Measurements from ENCODE around the gene THOC7. TPM values are rescaled to one million over a fixed set of nuclear protein-coding genes. Genes with fewer than 3 reads are reported as not detected.

The THOC7 gene
- total RNA-seq, 6 donors from 2014 or later = 16.2 to 77.7 (median 40.6) TPM

- Histone ChIP-seq H3K4me1 (peaks cover 0 to 7% (median 0%) of the 10 kb centered on the region in 4 donors), H3K9me3 (no peaks in the 10 kb centered on the region), H3K4me3 (no peak overlapping the region), H3K27me3 (no peaks in the 10 kb centered on the region), H3K36me3 (no peaks in the 10 kb centered on the region), H3K27ac (no peak overlapping the region)
- DNase-seq (peak in 1 of 2 donors; percentile 30), ATAC-seq (ENCODE audit: low FRiP score in 2 of 2) (no peak)
- TF ChIP-seq POLR2AphosphoS5 (IDR thresholded peaks at IDR 0.05) (no peak), POLR2A (IDR thresholded peaks at IDR 0.05) (no peak), EP300 (IDR thresholded peaks at IDR 0.05) (no peak)
- TF ChIP-seq, protein P1, sequence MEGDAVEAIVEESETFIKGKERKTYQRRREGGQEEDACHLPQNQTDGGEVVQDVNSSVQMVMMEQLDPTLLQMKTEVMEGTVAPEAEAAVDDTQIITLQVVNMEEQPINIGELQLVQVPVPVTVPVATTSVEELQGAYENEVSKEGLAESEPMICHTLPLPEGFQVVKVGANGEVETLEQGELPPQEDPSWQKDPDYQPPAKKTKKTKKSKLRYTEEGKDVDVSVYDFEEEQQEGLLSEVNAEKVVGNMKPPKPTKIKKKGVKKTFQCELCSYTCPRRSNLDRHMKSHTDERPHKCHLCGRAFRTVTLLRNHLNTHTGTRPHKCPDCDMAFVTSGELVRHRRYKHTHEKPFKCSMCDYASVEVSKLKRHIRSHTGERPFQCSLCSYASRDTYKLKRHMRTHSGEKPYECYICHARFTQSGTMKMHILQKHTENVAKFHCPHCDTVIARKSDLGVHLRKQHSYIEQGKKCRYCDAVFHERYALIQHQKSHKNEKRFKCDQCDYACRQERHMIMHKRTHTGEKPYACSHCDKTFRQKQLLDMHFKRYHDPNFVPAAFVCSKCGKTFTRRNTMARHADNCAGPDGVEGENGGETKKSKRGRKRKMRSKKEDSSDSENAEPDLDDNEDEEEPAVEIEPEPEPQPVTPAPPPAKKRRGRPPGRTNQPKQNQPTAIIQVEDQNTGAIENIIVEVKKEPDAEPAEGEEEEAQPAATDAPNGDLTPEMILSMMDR (IDR thresholded peaks at IDR 0.05) = no peak
- WGBS, 2 donors = 63 to 72% methylated on average over 1 of the region's 1 CpG
These were observed 15.7 kb downstream of the THOC7 start for GRCh38 chr3:63847718-63848450.

DNA sequence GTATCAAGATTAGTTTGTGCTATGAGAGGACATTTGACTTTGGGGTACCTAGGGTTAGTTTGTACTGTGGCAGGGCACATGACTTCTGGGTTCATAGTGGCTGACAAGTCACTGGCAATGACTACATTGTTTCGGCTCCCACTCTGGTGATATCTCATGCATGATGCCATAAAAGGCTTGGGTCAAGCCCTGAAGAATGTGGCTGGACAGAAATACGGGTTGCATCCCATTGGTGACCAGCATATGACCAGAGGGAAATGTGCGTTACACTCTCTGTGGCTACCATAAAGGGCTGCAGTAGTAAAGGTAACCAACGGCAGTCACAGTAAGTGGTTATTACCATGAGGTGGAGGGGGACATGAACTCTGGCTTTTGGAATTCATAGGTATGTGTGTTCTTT, 18.4 kb downstream of the THOC7 start:
- 86 to 95% methylated on average over 4 of the region's 4 CpGs for WGBS, 2 donors
- Histone ChIP-seq H3K27me3 (no peaks in the 10 kb centered on the region), H3K9me3 (no peaks in the 10 kb centered on the region), H3K36me3 (no peaks in the 10 kb centered on the region), H3K4me3 (no peak overlapping the region), H3K27ac (no peak overlapping the region), H3K4me1 (peaks cover 0 to 7% (median 0%) of the 10 kb centered on the region in 4 donors)
- DNase-seq (no peak), ATAC-seq (ENCODE audit: low FRiP score in 2 of 2) (no peak)
- TF ChIP-seq POLR2AphosphoS5 (IDR thresholded peaks at IDR 0.05) (no peak), POLR2A (IDR thresholded peaks at IDR 0.05) (no peak), EP300 (IDR thresholded peaks at IDR 0.05) (no peak)
- TF ChIP-seq, protein P1 (IDR thresholded peaks at IDR 0.05) = no peak

- TF ChIP-seq POLR2A (IDR thresholded peaks at IDR 0.05) (no peak), POLR2AphosphoS5 (IDR thresholded peaks at IDR 0.05) (no peak), EP300 (IDR thresholded peaks at IDR 0.05) (no peak)
- TF ChIP-seq, protein P1 (IDR thresholded peaks at IDR 0.05) = no peak
These were observed 21.5 kb downstream of the THOC7 start for GRCh38 chr3:63842127-63842526.

GRCh38 chr3:63841704-63842103, 21.9 kb downstream of the THOC7 start:
- Histone ChIP-seq H3K9me3 (no peaks in the 10 kb centered on the region), H3K27ac (no peak overlapping the region), H3K27me3 (no peaks in the 10 kb centered on the region), H3K36me3 (no peaks in the 10 kb centered on the region), H3K4me3 (no peak overlapping the region), H3K4me1 (no peaks in the 10 kb centered on the region)
- TF ChIP-seq EP300 (IDR thresholded peaks at IDR 0.05) (no peak), POLR2A (IDR thresholded peaks at IDR 0.05) (no peak), POLR2AphosphoS5 (IDR thresholded peaks at IDR 0.05) (no peak)
- TF ChIP-seq, protein P1 (IDR thresholded peaks at IDR 0.05) = no peak
- DNase-seq (no peak), ATAC-seq (ENCODE audit: low FRiP score in 2 of 2) (no peak)
- 0 to 32% methylated on average over 1 of the region's 1 CpG for WGBS, 2 donors

More at GRCh38 chr3:63842127-63842526, 21.5 kb downstream of the THOC7 start:
- DNase-seq (no peak), ATAC-seq (ENCODE audit: low FRiP score in 2 of 2) (no peak)
- Histone ChIP-seq H3K4me1 (peaks cover 0 to 2% (median 0%) of the 10 kb centered on the region in 4 donors), H3K4me3 (no peak overlapping the region), H3K27ac (no peak overlapping the region), H3K36me3 (no peaks in the 10 kb centered on the region), H3K9me3 (no peaks in the 10 kb centered on the region), H3K27me3 (no peaks in the 10 kb centered on the region)

DNA sequence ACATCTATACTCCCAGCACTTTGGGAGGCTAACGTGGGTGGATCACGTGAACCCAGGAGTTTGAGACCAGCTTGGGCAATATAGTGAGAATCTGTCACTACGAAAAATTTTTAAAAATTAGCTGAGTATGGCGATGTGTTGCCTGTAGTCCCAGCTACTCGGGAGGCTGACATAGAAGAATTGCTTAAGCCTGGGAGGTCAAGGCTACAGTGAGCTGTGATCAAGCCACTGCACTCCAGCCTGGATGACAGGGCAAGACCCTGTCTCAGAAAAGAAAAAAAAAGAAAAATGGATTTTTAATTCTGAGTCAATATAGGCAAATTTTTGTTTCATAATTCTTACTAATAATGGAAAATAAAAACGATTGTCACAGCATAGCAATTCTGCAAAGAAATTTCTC, 31.2 kb downstream of the THOC7 start:
- WGBS, 2 donors = 90% methylated on average over 6 of the region's 6 CpGs
- H3K4me1 ChIP-seq = no peaks in the 10 kb centered on the region
- ATAC-seq (ENCODE audit: low FRiP score in 2 of 2) = no peak
- no peak for DNase-seq
- no peak overlapping the region for H3K27ac ChIP-seq
- H3K4me3 ChIP-seq = no peak overlapping the region
- no peaks in the 10 kb centered on the region for H3K27me3 ChIP-seq
- H3K9me3 ChIP-seq = no peaks in the 10 kb centered on the region
- peaks cover 0 to 74% (median 18%) of the 10 kb centered on the region in 4 donors for H3K36me3 ChIP-seq
- no peak for TF ChIP-seq POLR2A (IDR thresholded peaks at IDR 0.05)
- no peak for TF ChIP-seq EP300 (IDR thresholded peaks at IDR 0.05)
- no peak for TF ChIP-seq POLR2AphosphoS5 (IDR thresholded peaks at IDR 0.05)

Data from upper lobe of left lung (tissue), 6 donors.